Activated CD4-positive, alpha-beta memory T cell treated with anti-CD3 and anti-CD28 coated beads, Interleukin-2, amount 10 ng/mL, durations not matched to agents 7 days and 5 days (primary cell): ENCODE data around the gene GALNT7. TPM values are rescaled to one million over a fixed set of nuclear protein-coding genes. Genes with fewer than 3 reads are reported as not detected.
"Not testable (repeated sequence)": the region's sequence is repeated elsewhere in the genome, so short reads cannot be mapped to it uniquely, and the experiment has no call there.

Experiments used
- CTCF ChIA-PET: fragments of 350-600 bp; sonication (Branson Sonifier 250); formaldehyde crosslinking; loops from one replicate; lab custom pipeline; 2021; ENCODE audit warnings: antibody characterized with exemption, inconsistent platforms; lab: Charles Lee
- POLR2A ChIA-PET: fragments of 350-600 bp; sonication (Branson Sonifier 250); formaldehyde crosslinking; loops from one replicate; lab custom pipeline; 2021; ENCODE audit warnings: antibody characterized with exemption; lab: Charles Lee
- DNase-seq: peaks from one replicate; pipeline ENCODE4 v3.0.0-alpha.2; 2020
- H3K27ac Mint-ChIP-seq: one replicate; pipeline ENCODE4 v1.8.0; 2021; ENCODE audit warnings: mild to moderate bottlenecking, mixed read lengths
- H3K27me3 Mint-ChIP-seq: one replicate; pipeline ENCODE4 v1.8.0; 2021; ENCODE audit warnings: mixed read lengths
- H3K36me3 Mint-ChIP-seq: one replicate; pipeline ENCODE4 v1.8.0; 2021; ENCODE audit warnings: low read depth, mixed read lengths
- H3K4me1 Mint-ChIP-seq: one replicate; pipeline ENCODE4 v1.8.0; 2021; ENCODE audit warnings: mixed read lengths
- H3K4me3 Mint-ChIP-seq: one replicate; pipeline ENCODE4 v1.8.0; 2021; ENCODE audit warnings: mild to moderate bottlenecking, mixed read lengths
- H3K9me3 Mint-ChIP-seq: one replicate; pipeline ENCODE4 v1.8.0; 2021; ENCODE audit warnings: mixed read lengths
- total RNA-seq, 2 experiments: library from RNA; stranded (reverse); gene quantifications; one replicate each; pipeline ENCODE4 v1.2.3, GENCODE V29; 2021

Gene GALNT7, protein sequence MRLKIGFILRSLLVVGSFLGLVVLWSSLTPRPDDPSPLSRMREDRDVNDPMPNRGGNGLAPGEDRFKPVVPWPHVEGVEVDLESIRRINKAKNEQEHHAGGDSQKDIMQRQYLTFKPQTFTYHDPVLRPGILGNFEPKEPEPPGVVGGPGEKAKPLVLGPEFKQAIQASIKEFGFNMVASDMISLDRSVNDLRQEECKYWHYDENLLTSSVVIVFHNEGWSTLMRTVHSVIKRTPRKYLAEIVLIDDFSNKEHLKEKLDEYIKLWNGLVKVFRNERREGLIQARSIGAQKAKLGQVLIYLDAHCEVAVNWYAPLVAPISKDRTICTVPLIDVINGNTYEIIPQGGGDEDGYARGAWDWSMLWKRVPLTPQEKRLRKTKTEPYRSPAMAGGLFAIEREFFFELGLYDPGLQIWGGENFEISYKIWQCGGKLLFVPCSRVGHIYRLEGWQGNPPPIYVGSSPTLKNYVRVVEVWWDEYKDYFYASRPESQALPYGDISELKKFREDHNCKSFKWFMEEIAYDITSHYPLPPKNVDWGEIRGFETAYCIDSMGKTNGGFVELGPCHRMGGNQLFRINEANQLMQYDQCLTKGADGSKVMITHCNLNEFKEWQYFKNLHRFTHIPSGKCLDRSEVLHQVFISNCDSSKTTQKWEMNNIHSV
- total RNA-seq: 10 to 100 TPM; 16.0 to 19.1 TPM

DNA sequence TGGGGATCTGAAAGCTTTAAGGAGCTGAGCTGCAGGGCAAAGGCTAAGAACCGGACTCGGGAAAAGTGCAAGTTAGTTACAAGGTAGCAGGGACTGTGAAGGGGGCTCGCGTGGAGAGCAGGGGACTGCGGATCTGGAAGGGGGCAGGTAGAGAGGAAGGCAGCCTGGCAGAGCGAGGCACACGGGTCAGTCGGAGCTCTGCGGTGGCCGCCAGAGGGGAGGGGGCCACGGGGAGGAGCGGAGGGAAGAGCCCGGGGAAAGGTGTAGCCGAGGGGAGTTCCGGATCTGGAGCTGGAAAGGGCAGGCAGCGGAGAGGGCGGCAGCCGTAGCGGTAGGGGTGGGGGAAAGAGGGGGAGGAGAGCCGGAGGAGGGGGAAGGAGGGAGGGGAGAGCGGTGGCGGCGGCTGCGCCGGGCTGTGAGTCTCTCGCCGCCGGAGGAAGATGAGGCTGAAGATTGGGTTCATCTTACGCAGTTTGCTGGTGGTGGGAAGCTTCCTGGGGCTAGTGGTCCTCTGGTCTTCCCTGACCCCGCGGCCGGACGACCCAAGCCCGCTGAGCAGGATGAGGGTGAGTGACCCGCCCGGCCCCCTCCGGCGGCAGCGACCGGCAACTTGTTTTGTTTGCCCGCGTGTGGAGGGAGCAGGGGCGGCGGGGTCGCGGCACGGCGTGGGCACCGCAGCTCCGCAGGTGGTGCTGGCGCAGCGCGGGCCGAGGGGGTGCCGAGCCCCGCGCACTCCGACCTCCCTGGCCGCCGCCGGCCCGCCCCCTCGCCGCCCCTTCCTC is at the start of gene GALNT7:
TSS of gene GALNT7 (plus strand) at position 416 of the 782 bp plus-strand sequence. CDS start at position 441, 25 bp downstream.
- CTCF ChIA-PET: interaction anchor here (1.3 to 1.8 kb wide), 3 partner anchors 9 to 133 kb away, joined by 4 to 9 read pairs (median 4); no protein-coding TSS in a partner anchor
- POLR2A ChIA-PET: interaction anchor here (0.9 to 3.1 kb wide), 6 partner anchors 13 to 202 kb away, joined by 3 to 43 read pairs (median 4); partner anchors contain the start of genes HMGB2 and SAP30
- peaks cover 30% of the 10 kb centered on the region for H3K4me1 Mint-ChIP-seq

DNA sequence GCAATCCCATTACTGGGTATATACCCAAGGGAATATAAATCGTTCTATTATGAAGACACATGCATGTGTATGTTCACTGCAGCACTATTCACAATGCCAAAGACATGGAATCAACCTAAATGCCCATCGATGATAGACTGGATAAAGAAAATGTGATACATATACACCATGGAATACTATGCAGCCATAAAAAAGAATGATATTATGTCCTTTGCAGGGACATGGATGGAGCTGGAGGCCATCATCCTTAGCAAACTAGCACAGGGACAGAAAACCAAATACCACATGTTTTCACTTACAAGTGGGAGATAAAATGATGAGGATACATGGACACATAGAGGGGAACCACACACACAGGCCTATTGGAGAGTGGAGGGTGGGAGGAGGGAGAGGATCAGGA is 49.8 kb upstream of the GALNT7 start:
- H3K4me1 Mint-ChIP-seq, H3K27ac Mint-ChIP-seq, H3K9me3 Mint-ChIP-seq, H3K36me3 Mint-ChIP-seq, POLR2A ChIA-PET, DNase-seq, H3K4me3 Mint-ChIP-seq, H3K27me3 Mint-ChIP-seq, CTCF ChIA-PET: not testable (repeated sequence)

More for the DNA sequence above, at the start of gene GALNT7:
- Mint-ChIP-seq H3K27me3 (no peaks in the 10 kb centered on the region), H3K36me3 (peaks cover 2% of the 10 kb centered on the region), H3K27ac (peak within 1 kb of the TSS; percentile 84), H3K4me3 (peak within 1 kb of the TSS; percentile 94), H3K9me3 (no peaks in the 10 kb centered on the region)
- peak; percentile 67 for DNase-seq

DNA sequence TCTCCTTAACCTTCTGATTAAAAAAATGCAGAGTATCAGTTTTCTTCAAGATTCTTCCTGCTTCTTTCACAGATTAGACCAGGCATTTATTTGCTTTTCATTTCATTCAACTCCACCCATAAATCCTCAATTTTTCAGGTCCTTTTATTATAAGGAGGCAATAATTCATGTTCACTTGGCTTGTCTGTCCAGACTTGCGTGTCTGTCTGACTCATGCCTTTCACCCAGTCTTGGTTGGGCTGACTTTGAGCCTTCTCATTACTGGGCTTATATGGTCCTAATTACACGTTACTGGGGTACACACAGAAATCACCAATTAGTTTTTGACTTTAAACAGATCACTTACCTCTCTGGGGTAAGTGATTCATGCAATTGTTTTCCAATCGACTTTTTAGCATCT is 48.8 kb upstream of the GALNT7 start:
- peaks cover 3% of the 10 kb centered on the region for H3K27me3 Mint-ChIP-seq
- CTCF ChIA-PET: no interaction called here

DNA sequence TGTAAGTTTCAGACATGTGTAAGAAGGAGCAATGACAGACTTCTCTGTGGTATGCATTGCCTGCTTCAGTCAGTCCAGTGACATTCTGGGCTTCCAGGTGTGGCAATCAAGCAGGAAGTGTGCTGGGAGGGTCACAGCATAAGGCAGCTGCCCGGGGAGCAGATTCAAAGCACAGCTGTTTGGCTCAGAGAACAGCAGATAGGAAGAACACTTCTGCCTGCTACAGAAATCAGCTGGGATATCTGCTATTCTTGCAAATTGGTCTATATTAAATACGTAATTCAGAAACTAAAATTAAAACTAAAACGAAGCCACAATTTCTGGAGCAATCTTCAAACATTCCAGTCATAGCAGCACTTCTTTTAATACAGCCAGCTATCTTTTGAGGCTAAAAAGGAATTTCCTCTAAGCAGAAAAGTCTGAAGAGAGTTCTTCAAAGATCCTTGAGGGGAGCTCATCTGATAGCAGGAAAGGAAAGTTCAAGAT is 47.5 kb upstream of the GALNT7 start:
- Mint-ChIP-seq H3K9me3 (no peaks in the 10 kb centered on the region), H3K36me3 (no peaks in the 10 kb centered on the region), H3K4me1 (peaks cover 3% of the 10 kb centered on the region), H3K4me3 (no peak overlapping the region), H3K27me3 (peaks cover 3% of the 10 kb centered on the region), H3K27ac (no peak overlapping the region)
- CTCF ChIA-PET: no interaction called here
- POLR2A ChIA-PET: no interaction called here
- DNase-seq: no peak

More for the DNA sequence above, 48.8 kb upstream of the GALNT7 start:
- Mint-ChIP-seq H3K27ac (no peak overlapping the region), H3K36me3 (no peaks in the 10 kb centered on the region), H3K4me3 (no peak overlapping the region), H3K9me3 (peaks cover 4% of the 10 kb centered on the region), H3K4me1 (peaks cover 3% of the 10 kb centered on the region)
- no peak for DNase-seq
- POLR2A ChIA-PET: no interaction called here

DNA sequence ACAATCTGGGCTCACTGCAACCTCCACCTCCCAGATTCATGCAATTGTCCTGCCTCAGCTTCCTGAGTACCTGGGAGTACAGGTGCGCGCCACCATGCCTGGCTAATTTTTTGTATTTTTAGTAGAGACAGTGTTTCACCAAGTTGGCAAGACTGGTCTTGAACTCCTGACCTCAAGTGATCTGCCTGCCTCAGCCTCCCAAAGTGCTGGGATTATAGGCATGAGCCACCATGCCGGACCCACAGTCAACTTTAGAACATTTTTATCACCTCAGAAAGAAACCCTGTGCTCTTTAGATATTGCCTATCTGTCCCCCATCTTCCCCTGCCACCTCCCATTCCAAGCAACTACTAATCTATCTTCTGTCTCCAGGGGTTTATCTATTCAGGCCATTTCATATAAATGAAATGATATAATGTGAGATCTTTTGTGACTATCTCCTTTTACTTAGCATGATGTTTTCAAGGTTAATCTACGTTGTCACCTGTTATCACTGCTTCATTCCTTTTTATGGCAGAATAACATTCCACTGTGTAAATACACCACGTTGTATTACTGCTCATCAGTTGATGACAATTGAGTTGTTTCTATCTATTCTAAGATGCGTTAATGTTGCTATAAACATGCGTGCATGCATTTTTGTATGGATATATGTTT is 44.3 kb upstream of the GALNT7 start:
- no peak overlapping the region for H3K27ac Mint-ChIP-seq
- POLR2A ChIA-PET: no interaction called here
- no peaks in the 10 kb centered on the region for H3K36me3 Mint-ChIP-seq
- no peak overlapping the region for H3K4me3 Mint-ChIP-seq
- H3K27me3 Mint-ChIP-seq: peaks cover 6% of the 10 kb centered on the region
- DNase-seq: no peak
- no peaks in the 10 kb centered on the region for H3K9me3 Mint-ChIP-seq
- peaks cover 3% of the 10 kb centered on the region for H3K4me1 Mint-ChIP-seq
- CTCF ChIA-PET: no interaction called here

DNA sequence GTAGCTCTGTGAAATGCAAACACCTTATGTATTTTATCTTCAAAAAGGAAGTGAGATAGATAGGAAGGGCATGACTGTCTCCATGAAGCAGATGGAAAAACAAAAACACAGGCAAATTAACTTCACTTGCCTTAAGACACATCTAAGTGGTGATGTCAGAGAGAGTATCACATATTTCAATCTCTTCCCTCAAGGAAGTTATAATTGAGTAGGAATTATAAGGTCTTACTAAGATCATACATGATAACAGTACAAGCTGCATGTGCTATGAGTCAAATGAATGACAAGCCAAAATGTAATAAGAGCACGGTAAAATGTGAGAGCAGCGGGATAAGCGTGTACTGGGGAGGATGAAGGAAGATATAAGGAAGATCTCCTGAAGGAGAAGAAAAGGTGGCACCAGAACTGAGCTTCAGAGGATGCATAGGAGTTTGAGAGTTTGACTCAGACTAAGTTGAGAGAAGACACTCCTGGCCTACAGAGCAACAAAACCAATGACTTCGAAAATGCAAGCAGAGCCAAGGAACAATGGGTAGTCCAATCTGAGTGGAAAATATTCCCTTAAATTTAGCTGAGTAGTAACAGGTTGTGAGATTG is 43.3 kb upstream of the GALNT7 start:
- Mint-ChIP-seq H3K4me1 (peaks cover 3% of the 10 kb centered on the region), H3K9me3 (no peaks in the 10 kb centered on the region), H3K4me3 (no peak overlapping the region), H3K27me3 (peaks cover 6% of the 10 kb centered on the region), H3K36me3 (no peaks in the 10 kb centered on the region), H3K27ac (no peak overlapping the region)
- DNase-seq: no peak
- POLR2A ChIA-PET: no interaction called here
- CTCF ChIA-PET: no interaction called here

DNA sequence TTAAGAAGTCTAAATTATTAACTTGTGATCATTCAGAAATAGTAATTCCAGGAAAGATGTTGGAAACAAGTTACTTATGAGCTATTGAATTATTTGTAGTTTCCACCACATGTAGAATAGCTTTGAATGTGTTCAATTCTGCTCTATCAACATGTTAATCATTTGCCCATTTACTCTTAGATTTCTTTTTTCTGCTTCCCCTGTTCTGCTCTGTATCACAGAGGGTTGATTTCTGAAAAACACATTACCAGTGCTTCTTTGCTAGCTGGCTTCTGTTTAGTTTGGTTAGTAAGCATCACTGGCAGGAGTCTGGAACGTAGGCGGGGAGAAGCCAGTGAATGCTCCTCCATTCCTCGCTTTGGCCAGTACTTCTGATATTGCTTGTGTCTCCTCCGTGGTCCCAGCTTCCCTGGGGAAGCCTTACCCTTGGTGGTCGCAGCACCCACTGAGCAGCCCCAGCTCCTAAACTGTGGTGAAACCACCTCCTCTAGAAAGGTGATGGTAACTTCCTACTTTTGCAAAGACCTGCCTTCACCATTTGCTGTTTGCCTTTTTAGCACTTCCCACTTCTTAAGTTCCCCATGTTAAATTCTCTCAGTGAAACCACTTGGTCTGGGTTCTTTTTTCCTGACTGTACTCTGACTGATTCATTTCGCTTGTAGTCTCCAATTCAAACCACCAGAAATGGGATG is 40.3 kb upstream of the GALNT7 start:
- ChIA-PET POLR2A (no interaction called here), CTCF (interaction anchor here (1.1 kb wide), 1 partner anchor 173 kb away, joined by 3 read pairs; no protein-coding TSS in a partner anchor)

DNA sequence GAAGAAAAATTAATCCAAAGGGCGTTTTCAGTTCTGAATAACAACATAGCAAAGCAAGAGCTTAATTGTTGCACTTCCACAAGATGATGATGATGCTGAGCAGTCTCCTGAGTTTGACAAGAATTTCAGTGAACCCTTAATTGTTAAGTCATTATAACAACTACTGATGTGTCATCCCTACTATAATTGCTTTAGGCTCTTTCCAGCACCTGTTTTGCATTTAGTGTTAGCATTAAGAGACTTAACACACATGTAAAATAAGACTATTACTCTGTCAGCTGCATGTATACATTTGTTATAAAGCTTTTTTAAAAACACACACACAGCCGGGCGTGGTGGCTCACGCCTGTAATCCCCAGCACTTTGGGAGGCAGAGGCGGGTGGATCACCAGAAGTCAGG is 37.9 kb upstream of the GALNT7 start:
- H3K9me3 Mint-ChIP-seq: no peaks in the 10 kb centered on the region
- no peaks in the 10 kb centered on the region for H3K36me3 Mint-ChIP-seq
- H3K4me3 Mint-ChIP-seq: no peak overlapping the region
- CTCF ChIA-PET: no interaction called here
- peaks cover 6% of the 10 kb centered on the region for H3K27me3 Mint-ChIP-seq
- peaks cover 12% of the 10 kb centered on the region for H3K4me1 Mint-ChIP-seq
- DNase-seq: no peak
- no peak overlapping the region for H3K27ac Mint-ChIP-seq
- POLR2A ChIA-PET: no interaction called here

More for the DNA sequence above, 40.3 kb upstream of the GALNT7 start:
- H3K9me3 Mint-ChIP-seq: no peaks in the 10 kb centered on the region
- peaks cover 6% of the 10 kb centered on the region for H3K27me3 Mint-ChIP-seq
- peaks cover 6% of the 10 kb centered on the region for H3K4me1 Mint-ChIP-seq
- H3K36me3 Mint-ChIP-seq: no peaks in the 10 kb centered on the region
- no peak overlapping the region for H3K4me3 Mint-ChIP-seq
- H3K27ac Mint-ChIP-seq: no peak overlapping the region
- no peak for DNase-seq

DNA sequence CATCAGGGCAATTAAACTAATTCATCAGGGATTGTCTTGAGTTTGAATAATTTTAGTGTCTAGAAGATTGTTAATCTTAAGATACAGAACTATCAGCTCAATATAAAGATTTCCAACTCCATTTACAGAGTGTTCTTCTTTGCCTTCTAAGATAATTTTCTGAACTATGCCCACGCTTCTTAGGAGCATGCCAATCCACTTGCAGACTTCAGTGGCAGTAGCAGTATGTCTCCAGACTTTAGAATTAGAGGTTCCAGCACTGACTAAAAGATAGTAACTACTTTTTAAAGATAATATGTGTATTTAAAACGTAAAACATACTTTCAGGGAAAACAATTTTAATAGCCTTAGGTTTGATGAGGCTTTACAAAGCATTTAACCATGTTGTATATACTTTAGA is 34.2 kb upstream of the GALNT7 start:
- Mint-ChIP-seq H3K27ac (no peak overlapping the region), H3K4me3 (no peak overlapping the region), H3K36me3 (no peaks in the 10 kb centered on the region), H3K27me3 (peaks cover under 1% of the 10 kb centered on the region), H3K9me3 (no peaks in the 10 kb centered on the region), H3K4me1 (peaks cover 12% of the 10 kb centered on the region)
- no peak for DNase-seq
- ChIA-PET CTCF (no interaction called here), POLR2A (no interaction called here)

DNA sequence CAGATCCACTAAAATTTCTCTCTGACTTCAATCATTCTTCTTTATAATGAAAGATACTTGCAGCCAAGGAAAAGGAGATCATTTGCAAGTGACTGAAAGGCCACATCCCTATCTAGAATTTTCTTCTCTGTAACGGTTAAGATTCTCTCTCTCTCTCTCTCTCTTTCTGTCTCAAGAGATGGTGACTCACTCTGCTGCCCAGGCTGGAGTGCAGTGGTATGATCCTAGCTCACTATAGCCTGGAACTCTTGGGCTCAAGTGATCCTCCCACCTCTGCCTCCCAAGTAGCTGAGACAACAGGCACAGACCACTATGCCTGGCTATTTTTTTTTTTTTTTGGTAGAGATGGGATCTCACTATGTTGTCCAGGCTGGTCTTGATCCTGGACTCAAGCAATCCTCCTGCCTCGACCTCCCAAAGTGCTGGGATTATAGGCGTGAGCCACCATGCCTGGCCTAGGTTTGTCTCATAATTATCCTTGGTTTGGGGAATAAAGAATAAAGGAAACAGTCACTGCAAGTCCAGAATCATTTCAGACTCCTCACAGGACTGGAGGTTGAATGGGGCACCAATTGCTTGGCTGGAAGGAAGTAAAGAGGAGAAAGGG is 33.3 kb upstream of the GALNT7 start:
- DNase-seq: no peak
- POLR2A ChIA-PET: no interaction called here
- Mint-ChIP-seq H3K9me3 (no peaks in the 10 kb centered on the region), H3K4me3 (no peak overlapping the region), H3K27me3 (peaks cover 2% of the 10 kb centered on the region), H3K27ac (no peak overlapping the region), H3K4me1 (peaks cover 12% of the 10 kb centered on the region), H3K36me3 (no peaks in the 10 kb centered on the region)
- CTCF ChIA-PET: no interaction called here

DNA sequence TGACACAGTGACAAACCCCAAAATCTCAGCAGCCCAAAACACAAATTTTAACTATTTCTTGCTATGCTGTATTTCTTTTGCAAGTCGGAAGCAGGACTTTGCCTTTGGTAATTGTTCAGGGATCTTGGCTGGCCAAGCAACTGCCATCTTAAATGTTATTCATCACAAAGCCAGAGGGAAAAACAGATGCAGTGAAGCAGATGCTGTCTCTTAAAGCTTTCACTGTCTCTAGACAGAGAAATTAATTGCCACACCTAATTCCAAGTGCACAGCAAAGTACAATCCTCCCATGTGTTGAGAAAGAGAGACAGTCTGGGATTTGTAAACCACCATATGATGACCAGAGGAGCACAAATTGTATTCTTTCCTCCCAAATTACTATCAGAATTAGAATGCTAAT is 30.0 kb upstream of the GALNT7 start:
- ChIA-PET POLR2A (no interaction called here), CTCF (no interaction called here)
- peaks cover 4% of the 10 kb centered on the region for H3K4me1 Mint-ChIP-seq
- H3K9me3 Mint-ChIP-seq: no peaks in the 10 kb centered on the region
- H3K27ac Mint-ChIP-seq: no peak overlapping the region
- no peak overlapping the region for H3K4me3 Mint-ChIP-seq
- peaks cover 3% of the 10 kb centered on the region for H3K27me3 Mint-ChIP-seq
- no peaks in the 10 kb centered on the region for H3K36me3 Mint-ChIP-seq
- no peak for DNase-seq
